ENCODE measurements around the gene SLC25A5.
"Not testable (repeated sequence)": the region's sequence is repeated elsewhere in the genome, so short reads cannot be mapped to it uniquely, and the experiment has no call there.

SLC25A5 gene

GRCh38 chrX:119478504-119478903 is 10.3 kb downstream of the SLC25A5 start:
- DNase-seq = no peak

- DNase-seq = no peak
Measured at GRCh38 chrX:119479845-119480244, 11.6 kb downstream of the SLC25A5 start.

- peak; percentile 81 for DNase-seq
Measured at GRCh38 chrX:119481323-119481801, 13.1 kb downstream of the SLC25A5 start.

GRCh38 chrX:119482041-119482440 is 13.8 kb downstream of the SLC25A5 start:
- DNase-seq = no peak

GRCh38 chrX:119482481-119483480 is 14.5 kb downstream of the SLC25A5 start:
- peak; percentile 70 for DNase-seq

- no peak for DNase-seq
Measured at GRCh38 chrX:119486745-119487144, 18.5 kb downstream of the SLC25A5 start.

- not testable (repeated sequence) for DNase-seq
Measured at GRCh38 chrX:119487766-119488165, 19.5 kb downstream of the SLC25A5 start.

- DNase-seq = peak; percentile 44
Measured at GRCh38 chrX:119488749-119489148, 20.5 kb downstream of the SLC25A5 start.

- DNase-seq = no peak
Measured at GRCh38 chrX:119489212-119490074, 21.2 kb downstream of the SLC25A5 start.

- DNase-seq = no peak
Measured at GRCh38 chrX:119492463-119492862, 24.2 kb downstream of the SLC25A5 start.

- not testable (repeated sequence) for DNase-seq
Measured at GRCh38 chrX:119493851-119494495, 25.7 kb downstream of the SLC25A5 start.

GRCh38 chrX:119495734-119496726 is 27.8 kb downstream of the SLC25A5 start:
- DNase-seq = no peak

- DNase-seq = no peak
Measured at GRCh38 chrX:119497185-119497584, 28.9 kb downstream of the SLC25A5 start.

GRCh38 chrX:119500061-119500800 is 32.0 kb downstream of the SLC25A5 start:
- no peak for DNase-seq

GRCh38 chrX:119501511-119502148 is 33.4 kb downstream of the SLC25A5 start:
- no peak for DNase-seq

GRCh38 chrX:119502727-119503483 is 34.7 kb downstream of the SLC25A5 start:
- no peak for DNase-seq

- DNase-seq = no peak
Measured at GRCh38 chrX:119503484-119503861, 35.2 kb downstream of the SLC25A5 start.

- not testable (repeated sequence) for DNase-seq
Measured at GRCh38 chrX:119505145-119505544, 36.9 kb downstream of the SLC25A5 start.

GRCh38 chrX:119505945-119506344 is 37.7 kb downstream of the SLC25A5 start:
- DNase-seq = no peak
